HepG2 (cell line): Measurements from ENCODE around the gene STAT1. TPM values are rescaled to one million over a fixed set of nuclear protein-coding genes. Genes with fewer than 3 reads are reported as not detected.

Experiments
- ATF1 ChIP-seq: IDR thresholded peaks from 2 replicates; pipeline ENCODE4 v1.6.1; 2016; ENCODE audit warnings: mild to moderate bottlenecking, control low read depth
- DMAP1 ChIP-seq: IDR thresholded peaks from 2 replicates; pipeline ENCODE4 v1.6.1; 2016
- FOXA3 ChIP-seq: IDR thresholded peaks from 2 replicates; pipeline ENCODE4 v1.6.1; 2016; ENCODE audit warnings: missing genetic modification reagents, missing compliant biosample characterization
- FUBP1 ChIP-seq: sonication (generic); formaldehyde crosslinking; IDR thresholded peaks from 2 replicates; pipeline ENCODE4 v1.5.1; 2020; ENCODE audit warnings: missing genetic modification reagents, mild to moderate bottlenecking, borderline replicate concordance
- GTF2F1 ChIP-seq: fragments of 150-350 bp; IDR thresholded peaks from 2 replicates; pipeline ENCODE4 v1.6.1; 2014; ENCODE audit warnings: low read length
- HNF1B ChIP-seq: sonication (generic); formaldehyde crosslinking; IDR thresholded peaks from 2 replicates; pipeline ENCODE4 v1.5.1; 2020; ENCODE audit warnings: mild to moderate bottlenecking, moderate library complexity, missing genetic modification reagents
- MED13 ChIP-seq: sonication (generic); formaldehyde crosslinking; IDR thresholded peaks from 2 replicates; pipeline ENCODE4 v1.5.0; 2020; ENCODE audit warnings: missing genetic modification reagents
- PAF1 ChIP-seq: IDR thresholded peaks from 2 replicates; pipeline ENCODE4 v1.6.1; 2016; ENCODE audit warnings: missing genetic modification reagents, missing compliant biosample characterization
- SMAD9 ChIP-seq: sonication (generic); formaldehyde crosslinking; IDR thresholded peaks from 2 replicates; pipeline ENCODE4 v1.5.1; 2020; ENCODE audit warnings: mild to moderate bottlenecking, missing genetic modification reagents
- SOX13 ChIP-seq, 3 experiments: fragments of 450-650 bp in 1 of 3; sonication (generic) in 1 of 3; formaldehyde crosslinking in 1 of 3; IDR thresholded peaks in 2 of 3; conservative IDR thresholded peaks in 1 of 3; 2 replicates each; pipeline versions ENCODE4 v1.5.0 to v1.6.1; 2016 to 2020; ENCODE audit warnings: antibody characterized with exemption in 1 of 3, mild to moderate bottlenecking in 1 of 3, missing compliant biosample characterization in 1 of 3, missing genetic modification reagents in 1 of 3, moderate library complexity in 1 of 3
- TARDBP ChIP-seq: sonication (generic); formaldehyde crosslinking; IDR thresholded peaks from 2 replicates; pipeline ENCODE4 v1.8.0; 2022; ENCODE audit warnings: mild to moderate bottlenecking, missing genetic modification reagents
- ZNF281 ChIP-seq: sonication (generic); formaldehyde crosslinking; IDR thresholded peaks from 2 replicates; pipeline ENCODE4 v1.4.0; 2020; ENCODE audit warnings: missing genetic modification reagents, borderline replicate concordance
- ZNF589 ChIP-seq: sonication (generic); formaldehyde crosslinking; conservative IDR thresholded peaks from 2 replicates; pipeline ENCODE4 v1.8.0; 2022; ENCODE audit warnings: mild to moderate bottlenecking, moderate library complexity, missing genetic modification reagents
- ZNF672 ChIP-seq: sonication (generic); formaldehyde crosslinking; IDR thresholded peaks from 2 replicates; pipeline ENCODE4 v1.8.1; 2022; ENCODE audit warnings: missing genetic modification reagents
- polyA plus RNA-seq, 8 experiments: library from polyadenylated mRNA; depleted of rRNA in 3 of 8; stranded (reverse) in 7 of 8; unstranded in 1 of 8; fragments of >200 nt; fragmentation: Illumina TruSeq in 4 of 8; extraction: Trizol in 4 of 8; gene quantifications; 2 replicates each; pipeline versions ENCODE4 v1.2.1 to v1.2.3, GENCODE V29; 2011 to 2016; ENCODE audit warnings: low read depth in 4 of 8, missing spikeins in 1 of 8, mixed read lengths in 1 of 8; ENCODE audit not compliant: insufficient read depth in 1 of 8
- total RNA-seq, 5 experiments: library from RNA; depleted of rRNA; stranded (reverse); fragments of >200 nt; fragmentation: Illumina TruSeq; extraction: Trizol; gene quantifications; 2 replicates each; pipeline ENCODE4 v1.2.3, GENCODE V29; 2016; ENCODE audit warnings: low read depth in 1 of 5
- TF ChIP-seq, protein P1 (sequence below): sonication (generic); formaldehyde crosslinking; IDR thresholded peaks from 2 replicates; pipeline ENCODE4 v1.4.0; 2020; ENCODE audit warnings: missing genetic modification reagents
- TF ChIP-seq, protein P2 (sequence below): sonication (generic); formaldehyde crosslinking; IDR thresholded peaks from 2 replicates; pipeline ENCODE4 v1.4.0; 2020; ENCODE audit warnings: missing genetic modification reagents
- TF ChIP-seq, protein P3 (sequence below): sonication (generic); formaldehyde crosslinking; IDR thresholded peaks from 2 replicates; pipeline ENCODE4 v1.4.0; 2020; ENCODE audit warnings: missing genetic modification reagents; ENCODE audit errors: not compliant biosample characterization

STAT1 gene
- total and polyA plus RNA-seq, 2 of the 13 experiments (the other 11 are each of a cell fraction or from before 2014, with no cell fraction given): 21.8 to 59.6 TPM

DNA sequence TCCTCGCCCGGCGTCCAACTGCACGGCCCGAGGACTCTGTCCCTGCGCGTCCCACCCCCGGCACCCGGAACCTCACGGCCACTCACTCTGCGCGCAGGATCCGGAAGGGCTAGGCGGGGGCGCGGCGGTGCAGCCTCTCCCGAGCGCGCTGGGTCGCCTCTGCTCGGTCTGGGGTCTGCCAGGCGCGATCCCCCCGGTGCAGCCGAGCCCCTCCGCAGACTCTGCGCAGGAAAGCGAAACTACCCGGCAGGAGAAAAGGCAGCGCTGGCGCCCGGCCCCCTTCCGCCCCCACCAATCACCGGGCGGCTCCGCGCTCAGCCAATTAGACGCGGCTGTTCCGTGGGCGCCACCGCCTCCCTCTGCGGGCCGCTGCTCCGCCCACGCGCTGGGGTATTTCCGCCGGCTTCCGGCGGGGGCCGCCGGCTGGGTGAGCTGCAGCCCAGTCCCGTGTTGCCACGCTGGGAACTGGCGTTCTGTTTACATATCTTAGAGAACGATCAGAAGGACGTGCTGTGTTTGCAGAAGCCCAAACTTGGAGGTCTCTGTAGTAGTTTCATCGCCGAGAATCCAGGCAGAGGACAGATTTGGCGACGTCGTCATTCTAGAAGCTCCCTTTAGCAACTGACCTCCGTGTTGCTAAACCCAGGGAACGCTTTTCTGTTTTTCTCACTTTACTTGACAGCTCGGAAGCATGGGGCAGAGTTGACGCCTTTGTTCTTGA lies at the start of gene STAT1 (continued):
- TF ChIP-seq, protein P1, sequence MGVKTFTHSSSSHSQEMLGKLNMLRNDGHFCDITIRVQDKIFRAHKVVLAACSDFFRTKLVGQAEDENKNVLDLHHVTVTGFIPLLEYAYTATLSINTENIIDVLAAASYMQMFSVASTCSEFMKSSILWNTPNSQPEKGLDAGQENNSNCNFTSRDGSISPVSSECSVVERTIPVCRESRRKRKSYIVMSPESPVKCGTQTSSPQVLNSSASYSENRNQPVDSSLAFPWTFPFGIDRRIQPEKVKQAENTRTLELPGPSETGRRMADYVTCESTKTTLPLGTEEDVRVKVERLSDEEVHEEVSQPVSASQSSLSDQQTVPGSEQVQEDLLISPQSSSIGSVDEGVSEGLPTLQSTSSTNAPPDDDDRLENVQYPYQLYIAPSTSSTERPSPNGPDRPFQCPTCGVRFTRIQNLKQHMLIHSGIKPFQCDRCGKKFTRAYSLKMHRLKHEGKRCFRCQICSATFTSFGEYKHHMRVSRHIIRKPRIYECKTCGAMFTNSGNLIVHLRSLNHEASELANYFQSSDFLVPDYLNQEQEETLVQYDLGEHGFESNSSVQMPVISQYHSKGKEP (CRISPR knock-in tag): peak; percentile 91
- TF ChIP-seq, protein P2, sequence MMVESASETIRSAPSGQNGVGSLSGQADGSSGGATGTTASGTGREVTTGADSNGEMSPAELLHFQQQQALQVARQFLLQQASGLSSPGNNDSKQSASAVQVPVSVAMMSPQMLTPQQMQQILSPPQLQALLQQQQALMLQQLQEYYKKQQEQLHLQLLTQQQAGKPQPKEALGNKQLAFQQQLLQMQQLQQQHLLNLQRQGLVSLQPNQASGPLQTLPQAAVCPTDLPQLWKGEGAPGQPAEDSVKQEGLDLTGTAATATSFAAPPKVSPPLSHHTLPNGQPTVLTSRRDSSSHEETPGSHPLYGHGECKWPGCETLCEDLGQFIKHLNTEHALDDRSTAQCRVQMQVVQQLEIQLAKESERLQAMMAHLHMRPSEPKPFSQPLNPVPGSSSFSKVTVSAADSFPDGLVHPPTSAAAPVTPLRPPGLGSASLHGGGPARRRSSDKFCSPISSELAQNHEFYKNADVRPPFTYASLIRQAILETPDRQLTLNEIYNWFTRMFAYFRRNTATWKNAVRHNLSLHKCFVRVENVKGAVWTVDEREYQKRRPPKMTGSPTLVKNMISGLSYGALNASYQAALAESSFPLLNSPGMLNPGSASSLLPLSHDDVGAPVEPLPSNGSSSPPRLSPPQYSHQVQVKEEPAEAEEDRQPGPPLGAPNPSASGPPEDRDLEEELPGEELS (CRISPR knock-in tag): peak; percentile 87
- TF ChIP-seq PAF1 (CRISPR knock-in tag) (no peak), SMAD9 (CRISPR knock-in tag) (no peak), ZNF672 (CRISPR knock-in tag) (peak; percentile 82; the same call in 1 of the 2 replicates), HNF1B (CRISPR knock-in tag) (peak; percentile 96), DMAP1 (CRISPR knock-in tag) (peak; percentile 98), TARDBP (CRISPR knock-in tag) (peak; percentile 98), GTF2F1 (peak; percentile 54; the same call in 1 of the 2 replicates), FOXA3 (CRISPR knock-in tag) (peak; percentile 91), ZNF281 (CRISPR knock-in tag) (peak; percentile 59), MED13 (CRISPR knock-in tag) (peak; percentile 85), ATF1 (no peak; the same call in 1 of the 2 replicates), FUBP1 (peak; percentile 66; the same call in 1 of the 2 replicates), ZNF589 (CRISPR knock-in tag) (peak; percentile 85), SOX13 (IDR thresholded peaks at IDR 0.05) (no peak), SOX13 (CRISPR knock-in tag; conservative IDR thresholded peaks at IDR 0.05 in 1 of 2, IDR thresholded peaks at IDR 0.05 in 1 of 2) (peak in 1 of 2 experiments; percentile 80; a peak in 2 of 4 replicates)
- TF ChIP-seq, protein P3, sequence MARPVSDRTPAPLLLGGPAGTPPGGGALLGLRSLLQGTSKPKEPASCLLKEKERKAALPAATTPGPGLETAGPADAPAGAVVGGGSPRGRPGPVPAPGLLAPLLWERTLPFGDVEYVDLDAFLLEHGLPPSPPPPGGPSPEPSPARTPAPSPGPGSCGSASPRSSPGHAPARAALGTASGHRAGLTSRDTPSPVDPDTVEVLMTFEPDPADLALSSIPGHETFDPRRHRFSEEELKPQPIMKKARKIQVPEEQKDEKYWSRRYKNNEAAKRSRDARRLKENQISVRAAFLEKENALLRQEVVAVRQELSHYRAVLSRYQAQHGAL: peak; percentile 93
